ENCODE results near the gene LOXL1. TPM values are rescaled to one million over a fixed set of nuclear protein-coding genes. Genes with fewer than 3 reads are reported as not detected.

Gene LOXL1
- 227 and 313 TPM in 2 replicates for total RNA-seq

GRCh38 chr15:73926219-73927002, at the start of gene LOXL1:
TSS of gene LOXL1 (plus strand) at chr15:73926462. CDS start at chr15:73926784, 322 bp downstream.

GRCh38 chr15:73991726-73992593, 65.7 kb downstream of the LOXL1 start, which contains the start of gene STOML1:
TSS of gene STOML1 (minus strand) at chr15:73992295. CDS start at chr15:73992223, 72 bp downstream.

GRCh38 chr15:73994413-73994883, 68.2 kb downstream of the LOXL1 start, which contains the start of gene PML:
TSS of gene PML (plus strand) at chr15:73994716. CDS start at chr15:73994813, 97 bp downstream.

Other genes with a start within 250 kb of the LOXL1 start
- gene CD276, start 242.1 kb upstream of the LOXL1 start, total RNA-seq, result 127 and 140 TPM in 2 replicates
- gene INSYN1, start 173.1 kb upstream of the LOXL1 start, total RNA-seq, result 0.68 and 11.1 TPM in 2 replicates
- not detected in 2 replicates for gene TBC1D21, start 52.9 kb upstream of the LOXL1 start, total RNA-seq
- gene STOML1, start 65.8 kb downstream of the LOXL1 start, total RNA-seq, result 15.2 and 16.8 TPM in 2 replicates
- gene PML, start 68.3 kb downstream of the LOXL1 start, total RNA-seq, result 79.1 and 85.5 TPM in 2 replicates
- not detected in 2 replicates for gene GOLGA6A, start 156.1 kb downstream of the LOXL1 start, total RNA-seq
- gene ISLR2, start 204.1 kb downstream of the LOXL1 start, total RNA-seq, result under 0.01 and 0.09 TPM in 2 replicates
- 185 and 199 TPM in 2 replicates for gene ISLR, start 247.2 kb downstream of the LOXL1 start, total RNA-seq